ENCODE results near the gene OR7E24.

GRCh38 chr19:9251236-9251635, 506 bp downstream of the OR7E24 start:
- TF ChIP-seq CTCF (IDR thresholded peaks at IDR 0.05) (no peak), POLR2A (IDR thresholded peaks at IDR 0.05) (no peak)
